GM18520 (cell line): ENCODE measurements around the gene CDK9.
"Not testable (repeated sequence)": the region's sequence is repeated elsewhere in the genome, so short reads cannot be mapped to it uniquely, and the experiment has no call there.

ENCODE experiments used
- ATAC-seq: cut with Tn5 transposase; IDR thresholded peaks from one replicate; pipeline ENCODE4 v1.9.1; 2021; ENCODE audit not compliant: unreplicated experiment

Gene CDK9

GRCh38 chr9:127817881-127818434 is 32.1 kb downstream of the CDK9 start:
- ATAC-seq, result no peak

DNA sequence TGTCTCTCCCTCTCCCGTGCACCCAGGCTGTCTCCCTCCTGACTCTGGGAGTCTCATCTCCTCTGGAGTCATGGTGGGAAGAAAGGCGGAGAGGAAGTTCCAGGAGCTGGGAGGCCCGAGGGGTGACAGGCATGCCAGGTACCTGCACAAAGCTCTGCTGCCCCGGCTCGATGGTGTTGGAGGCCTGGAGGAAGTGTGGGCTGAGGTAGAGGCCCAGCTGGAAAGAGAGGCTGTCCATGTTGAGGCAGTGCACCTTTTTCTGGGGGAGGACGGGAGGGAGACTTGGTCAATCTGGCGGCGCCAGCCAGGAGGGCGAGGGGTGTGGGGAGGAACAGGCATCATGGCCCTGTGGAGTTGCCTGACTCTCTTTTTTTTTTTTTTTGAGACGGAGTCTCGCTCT is 32.7 kb downstream of the CDK9 start:
- no peak for ATAC-seq

GRCh38 chr9:127822108-127822507 is 36.3 kb downstream of the CDK9 start:
- no peak for ATAC-seq

DNA sequence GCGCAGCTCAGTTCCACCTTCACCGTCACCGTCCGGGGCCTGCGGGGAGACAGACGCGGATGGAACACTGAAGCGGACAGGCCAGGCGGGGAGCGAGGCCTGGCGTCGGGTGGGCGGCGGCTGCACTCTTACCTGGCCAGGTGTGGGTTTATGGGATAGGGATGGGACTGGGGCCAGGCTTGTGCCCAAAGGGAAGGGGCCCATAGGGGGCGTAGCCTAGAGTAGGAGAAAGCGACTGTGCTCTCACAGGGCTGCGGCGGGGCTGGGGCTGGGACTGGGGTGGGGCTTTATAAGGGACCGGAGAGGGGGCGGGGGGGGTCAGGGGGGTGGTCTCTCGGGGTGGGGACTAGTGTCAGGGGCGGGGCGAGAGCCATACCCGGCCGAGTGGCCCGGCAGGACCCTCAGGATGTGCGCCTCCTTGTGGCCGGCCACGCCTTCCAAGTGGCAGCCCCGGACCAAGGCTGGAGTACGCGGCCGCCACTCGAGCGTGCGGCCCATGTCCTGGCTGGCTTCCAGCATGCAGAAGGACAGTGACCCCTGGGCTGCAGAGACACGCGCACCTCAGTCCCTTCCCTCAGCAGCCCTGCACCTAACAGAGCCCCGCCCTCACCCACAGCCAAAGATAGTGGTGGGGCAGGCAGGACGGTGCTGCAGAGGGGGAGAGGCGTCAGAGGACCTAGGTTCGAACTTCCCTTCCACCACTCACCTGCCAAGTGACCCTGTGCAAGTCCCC is 39.7 kb downstream of the CDK9 start:
- ATAC-seq, result no peak

GRCh38 chr9:127826253-127826913 is 40.5 kb downstream of the CDK9 start:
- ATAC-seq, result no peak

- no peak for ATAC-seq
Measured at GRCh38 chr9:127828262-127829031, 42.6 kb downstream of the CDK9 start.

DNA sequence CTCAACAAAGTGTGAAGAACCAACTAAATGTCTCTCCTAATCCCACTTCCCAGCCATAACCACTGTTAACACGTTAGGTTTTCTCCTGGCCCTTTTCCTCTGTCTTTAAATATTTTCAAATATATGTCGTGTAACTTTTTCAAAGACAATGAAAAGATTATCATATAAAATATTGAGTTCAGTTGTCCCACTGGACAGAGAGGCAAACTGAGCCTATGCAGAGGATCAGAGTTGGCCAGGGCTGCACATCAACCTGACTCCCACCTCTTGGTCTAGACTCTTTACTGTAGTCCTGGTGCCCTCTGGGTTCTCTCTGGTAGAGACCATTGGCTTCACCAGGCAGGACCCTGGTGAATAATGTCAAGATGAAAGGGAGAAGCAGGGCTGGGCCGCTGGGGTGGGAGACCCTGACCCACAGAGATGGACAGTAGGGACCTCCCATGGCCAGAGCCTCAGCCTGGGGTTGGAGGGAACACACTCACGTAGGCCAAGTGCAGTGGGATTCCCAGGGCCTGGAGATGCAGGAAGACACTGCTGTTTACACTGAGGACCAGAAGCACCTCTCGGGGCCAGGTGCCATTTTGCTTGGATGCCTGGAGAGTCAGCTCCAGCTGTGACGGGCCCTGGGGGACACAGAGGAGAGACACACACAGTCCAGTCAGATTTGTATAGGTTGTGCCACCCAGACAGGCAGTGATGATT is 43.5 kb downstream of the CDK9 start:
- no peak for ATAC-seq

DNA sequence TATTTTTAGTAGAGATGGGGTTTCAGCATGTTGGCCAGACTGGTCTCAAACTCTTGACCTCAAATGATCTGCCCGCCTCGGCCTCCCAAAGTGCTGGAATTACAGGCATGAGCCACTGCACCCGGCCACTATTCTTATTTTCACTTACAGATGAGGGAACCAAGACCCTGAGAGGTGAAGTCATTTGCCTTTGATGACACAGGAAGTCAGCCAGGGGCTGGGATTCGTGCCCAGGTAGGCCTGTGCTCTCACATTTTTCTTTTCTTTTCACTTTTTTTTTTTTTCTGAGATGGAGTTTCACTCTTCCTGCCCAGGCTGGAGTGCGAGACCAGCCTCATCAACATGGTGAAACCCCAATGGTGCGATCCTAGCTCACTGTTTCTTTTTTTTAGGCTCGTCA is 46.4 kb downstream of the CDK9 start:
- ATAC-seq, result no peak

- ATAC-seq, result no peak
Measured at GRCh38 chr9:127833555-127833954, 47.7 kb downstream of the CDK9 start.

- no peak for ATAC-seq
Measured at GRCh38 chr9:127835991-127836516, 50.2 kb downstream of the CDK9 start.

DNA sequence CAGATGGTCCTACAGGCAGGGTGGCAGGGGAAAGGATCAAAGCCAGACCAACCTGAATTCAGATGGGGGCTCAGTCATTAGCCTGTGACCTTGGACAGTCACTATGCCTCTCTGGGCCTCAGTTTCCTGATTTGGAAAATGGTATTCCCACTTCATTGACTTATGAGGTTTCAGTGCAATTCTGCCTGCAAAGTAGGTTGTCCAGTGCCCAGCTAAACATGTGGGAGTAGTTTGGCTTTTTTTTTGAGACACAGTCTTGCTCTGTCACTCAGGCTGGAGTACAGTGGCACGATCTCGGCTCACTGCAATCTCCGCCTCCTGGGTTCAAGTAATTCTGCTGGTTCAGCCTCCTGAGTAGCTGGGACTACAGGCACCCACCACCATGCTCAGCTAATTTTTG is 50.7 kb downstream of the CDK9 start:
- not testable (repeated sequence) for ATAC-seq

DNA sequence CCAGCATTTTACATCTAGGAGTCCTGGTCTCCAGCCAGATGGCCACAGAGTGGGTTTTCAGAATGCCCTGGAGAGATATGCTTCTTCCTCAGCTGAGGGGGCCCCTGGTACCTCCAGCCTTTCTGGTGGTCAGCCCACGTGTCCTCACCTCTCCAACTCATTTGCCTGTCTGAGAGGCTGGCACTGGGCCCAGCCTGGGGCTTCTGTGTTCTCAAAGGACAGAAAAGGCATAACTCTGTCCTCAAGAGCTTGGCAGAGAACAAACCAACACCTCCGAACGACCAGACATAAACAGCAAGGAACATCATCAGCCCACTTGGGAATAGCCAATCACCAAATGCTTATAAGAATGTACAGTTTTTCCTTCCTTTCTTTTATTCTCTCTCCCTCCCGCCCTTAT is 51.5 kb downstream of the CDK9 start:
- ATAC-seq, result no peak

- no peak for ATAC-seq
Measured at GRCh38 chr9:127838375-127839078, 52.7 kb downstream of the CDK9 start.
